NCI-H1694 (cell line): Measurements from ENCODE around the gene FRZB.
"Not testable (repeated sequence)": the region's sequence is repeated elsewhere in the genome, so short reads cannot be mapped to it uniquely, and the experiment has no call there.

Source experiments
- DNase-seq: peaks from one replicate; lab custom pipeline; 2025; lab: John Stamatoyannopoulos, UW

The FRZB gene

GRCh38 chr2:182890305-182890704, 23.9 kb upstream of the FRZB start:
- no peak for DNase-seq

- DNase-seq: no peak
These were observed 21.4 kb upstream of the FRZB start for GRCh38 chr2:182887753-182888415.

DNA sequence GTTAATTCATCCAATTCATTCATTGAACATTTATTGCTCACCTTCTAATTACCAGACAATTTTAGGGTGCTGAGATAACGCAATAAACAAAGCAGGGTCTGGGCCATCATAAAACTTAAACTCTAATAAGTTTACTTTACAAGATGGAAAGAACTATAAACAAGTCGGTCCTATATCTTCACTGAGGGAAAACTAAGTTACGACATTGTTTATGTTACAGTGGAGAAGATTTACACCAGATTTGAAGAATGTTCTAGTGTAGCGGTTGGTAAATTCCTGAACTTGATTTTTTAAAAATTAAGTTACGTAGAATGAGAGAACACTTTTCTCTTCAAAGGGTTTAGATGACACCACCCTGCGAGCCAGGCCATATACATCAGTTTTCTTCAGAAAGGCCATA, 20.7 kb upstream of the FRZB start:
- no peak for DNase-seq

GRCh38 chr2:182885771-182886170, 19.3 kb upstream of the FRZB start:
- DNase-seq: no peak

- DNase-seq: no peak
These were observed 17.0 kb upstream of the FRZB start for GRCh38 chr2:182883451-182883850.

DNA sequence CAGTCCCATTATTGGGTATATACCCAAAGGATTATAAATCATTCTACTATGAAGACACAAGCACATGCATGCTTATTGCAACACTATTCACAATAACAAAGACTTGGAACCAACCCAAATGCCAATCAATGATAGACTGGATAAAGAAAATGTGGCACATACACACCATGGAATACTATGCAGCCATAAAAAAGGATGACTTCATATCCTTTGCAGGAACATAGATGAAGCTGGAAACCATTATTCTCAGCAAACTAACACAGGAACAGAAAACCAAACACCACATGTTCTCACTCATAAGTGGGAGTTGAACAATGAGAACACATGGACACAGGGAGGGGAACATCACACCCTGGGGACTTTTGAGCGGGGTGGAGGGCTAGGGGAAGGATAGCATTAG, 13.7 kb upstream of the FRZB start:
- DNase-seq: not testable (repeated sequence)

DNA sequence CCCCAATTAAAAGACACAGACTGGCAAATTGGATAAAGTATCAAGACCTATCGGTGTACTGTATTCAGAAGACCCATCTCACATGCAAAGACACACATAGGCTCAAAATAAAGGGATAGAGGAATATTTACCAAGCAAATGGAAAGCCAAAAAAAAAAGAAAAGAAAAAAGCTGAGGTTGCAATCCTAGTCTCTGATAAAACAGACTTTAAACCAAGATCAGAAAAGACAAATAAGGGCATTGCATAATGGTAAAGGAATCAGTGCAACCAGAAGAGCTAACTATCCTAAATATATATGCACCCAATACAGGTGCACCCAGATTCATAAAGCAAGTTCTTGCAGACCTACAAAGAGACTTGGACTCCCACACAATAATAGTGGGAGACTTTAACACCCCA, 10.2 kb upstream of the FRZB start:
- not testable (repeated sequence) for DNase-seq

DNA sequence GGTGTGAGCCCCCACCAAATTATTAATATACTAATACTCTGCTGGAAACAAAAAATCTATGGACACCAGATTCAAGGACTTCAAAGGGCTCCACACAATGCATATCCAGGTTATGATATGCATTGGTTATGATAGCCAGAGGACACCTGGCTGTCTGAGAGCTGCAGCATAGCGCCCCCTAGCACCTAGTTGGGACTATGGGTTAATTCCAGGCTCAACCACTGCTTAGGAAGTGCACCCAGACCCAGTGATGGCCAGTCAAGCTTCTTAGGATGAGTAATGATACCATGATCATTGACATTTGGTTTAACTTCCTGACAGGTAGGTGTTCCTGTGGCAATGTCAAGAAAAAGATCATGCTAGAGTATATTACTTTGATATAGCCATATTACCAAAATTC, 3.8 kb upstream of the FRZB start:
- no peak for DNase-seq

GRCh38 chr2:182868054-182868796, 1.8 kb upstream of the FRZB start:
- no peak for DNase-seq

GRCh38 chr2:182867426-182868053, 1.1 kb upstream of the FRZB start:
- DNase-seq: no peak

GRCh38 chr2:182866095-182866460, 359 bp downstream of the FRZB start:
- no peak for DNase-seq

GRCh38 chr2:182864949-182865570, 1.4 kb downstream of the FRZB start:
- DNase-seq: no peak

- DNase-seq: no peak
These were observed 2.8 kb downstream of the FRZB start for GRCh38 chr2:182863642-182864041.

GRCh38 chr2:182862091-182862490, 4.3 kb downstream of the FRZB start:
- no peak for DNase-seq

- no peak for DNase-seq
These were observed 5.6 kb downstream of the FRZB start for GRCh38 chr2:182860858-182861257.

DNA sequence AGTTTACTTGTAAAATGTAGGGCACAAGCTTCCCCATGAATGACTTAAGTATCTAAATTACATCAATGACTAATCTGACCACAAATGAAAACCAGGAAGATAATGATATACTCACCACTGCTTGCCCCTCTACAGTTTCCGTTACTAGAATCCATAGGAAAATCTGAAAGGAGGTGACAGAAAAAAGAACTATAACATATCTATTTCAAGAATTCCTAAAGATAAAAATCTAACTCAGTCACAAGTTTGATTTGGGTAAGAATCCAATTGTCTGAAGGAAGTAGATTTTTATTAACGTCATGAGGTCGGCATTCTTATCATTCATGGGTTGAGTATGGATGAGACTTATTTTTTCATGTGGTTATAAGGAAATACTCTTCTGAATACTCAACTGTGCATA, 7.8 kb downstream of the FRZB start:
- no peak for DNase-seq

DNA sequence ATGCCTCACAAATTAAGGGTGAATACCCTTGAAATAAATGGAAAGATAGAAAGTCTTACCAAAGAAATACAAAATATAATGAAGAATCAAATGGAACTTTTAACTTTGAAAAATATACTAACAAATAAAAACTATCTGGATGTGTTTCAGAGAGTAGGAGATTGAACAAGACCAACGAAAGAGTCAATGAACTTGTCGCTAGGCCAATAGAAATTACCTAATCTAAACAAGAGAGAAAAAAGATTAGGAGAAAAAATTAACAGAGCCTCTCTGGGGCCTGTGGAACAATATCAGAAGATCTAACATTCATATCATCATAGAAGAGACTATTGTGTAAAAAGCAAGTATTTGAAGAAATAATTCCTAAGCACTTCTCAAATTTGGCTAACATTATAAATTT, 11.1 kb downstream of the FRZB start:
- DNase-seq: no peak

- DNase-seq: no peak
These were observed 11.9 kb downstream of the FRZB start for GRCh38 chr2:182854375-182855105.

DNA sequence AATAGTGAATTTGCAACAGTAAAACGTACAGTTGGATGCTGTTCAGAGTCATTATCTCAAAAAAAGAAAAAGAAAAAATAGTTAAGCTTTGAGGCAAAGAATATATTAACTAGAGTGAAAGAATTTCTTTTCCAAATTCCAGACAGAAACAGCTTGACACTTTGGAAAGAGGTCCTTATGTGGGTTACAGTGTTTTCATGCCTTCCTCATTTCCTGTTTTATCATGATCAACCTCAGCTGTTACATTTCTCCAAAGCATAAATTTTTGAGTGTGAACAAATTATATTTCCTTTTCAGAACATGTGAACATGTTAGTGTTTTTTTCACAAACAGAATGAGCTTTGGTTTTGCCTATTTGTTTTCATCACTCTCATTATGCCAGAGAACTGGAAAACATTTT, 13.6 kb downstream of the FRZB start:
- no peak for DNase-seq

DNA sequence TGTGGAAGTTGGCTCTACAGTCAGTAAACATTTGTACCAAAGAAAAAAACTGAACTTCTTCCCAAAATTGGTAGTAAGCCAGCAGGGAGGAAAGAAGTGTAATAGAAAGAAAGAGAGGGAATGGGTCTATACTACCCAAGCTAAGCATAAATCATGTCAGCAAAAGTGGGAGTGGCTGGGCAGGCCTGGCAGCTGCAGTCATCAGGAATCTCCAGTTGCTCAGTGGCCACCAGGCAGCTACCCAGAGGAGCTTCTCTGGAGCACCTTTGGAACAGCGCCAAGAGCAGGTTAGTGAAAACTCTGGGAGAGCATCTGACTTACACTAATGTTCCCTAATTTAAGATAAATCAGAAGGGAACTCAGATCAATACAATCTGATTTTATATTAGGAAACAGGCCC, 14.3 kb downstream of the FRZB start:
- no peak for DNase-seq

- no peak for DNase-seq
These were observed 20.5 kb downstream of the FRZB start for GRCh38 chr2:182845794-182846417.

DNA sequence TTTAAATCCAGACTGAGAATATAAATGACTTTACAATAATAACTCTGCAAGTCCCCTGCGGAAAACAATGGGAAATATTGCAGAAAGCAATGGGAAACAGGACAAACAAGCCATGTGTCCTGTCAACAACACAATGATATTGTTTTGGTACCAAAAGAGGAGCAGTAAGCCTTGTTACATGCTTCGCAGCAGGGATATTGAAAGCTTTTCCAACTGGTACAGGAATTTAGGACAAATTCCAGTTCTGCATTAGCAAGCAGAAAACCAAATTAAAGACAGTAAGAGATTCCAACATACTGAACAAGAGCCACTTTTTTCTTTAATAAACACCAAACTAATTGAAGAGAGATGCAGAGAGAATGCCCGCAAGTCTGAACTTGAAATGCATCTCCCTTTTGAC, 30.0 kb downstream of the FRZB start:
- DNase-seq: no peak
